A673 (cell line): ENCODE measurements around the gene TMEM40. TPM values are rescaled to one million over a fixed set of nuclear protein-coding genes. Genes with fewer than 3 reads are reported as not detected.

Source experiments
- BruUV-seq: library from RNA; stranded (reverse); fragments of 400-500 nt; replicated peaks from 2 replicates; lab custom pipeline; 2021; lab: Mats Ljungman, UMichigan
- CTCF ChIA-PET: fragments of 300-600 bp; sonication (Branson Sonifier 250); formaldehyde crosslinking; loops from one replicate; lab custom pipeline; 2022; ENCODE audit warnings: antibody characterized with exemption; lab: Charles Lee
- POLR2A ChIA-PET: fragments of 300-600 bp; sonication (Branson Sonifier 250); formaldehyde crosslinking; loops from one replicate; lab custom pipeline; 2022; ENCODE audit warnings: antibody characterized with exemption; ENCODE audit not compliant: low non-redundant PET; lab: Charles Lee
- DNase-seq: peaks from one replicate; pipeline ENCODE4 v3.0.0-alpha.2; 2015; ENCODE audit warnings: low spot score
- H3K27ac ChIP-seq: fragments of 200-600 bp; sonication (generic); 2 replicates; pipeline ENCODE4 v1.5.1; 2016; ENCODE audit warnings: mixed run types, low read depth, mild to moderate bottlenecking, mixed read lengths, antibody characterized with exemption, low read length; ENCODE audit not compliant: poor library complexity, severe bottlenecking
- H3K27me3 ChIP-seq: fragments of 200-600 bp; sonication (generic); replicated peaks from 2 replicates; pipeline ENCODE4 v1.6.1; 2017; ENCODE audit warnings: mixed run types, low read depth, mild to moderate bottlenecking, mixed read lengths, antibody characterized with exemption, low read length; ENCODE audit not compliant: insufficient read depth, poor library complexity
- H3K36me3 ChIP-seq: fragments of 200-600 bp; sonication (generic); 2 replicates; pipeline ENCODE4 v1.6.1; 2016; ENCODE audit warnings: mixed run types, mild to moderate bottlenecking, mixed read lengths, antibody characterized with exemption, low read length; ENCODE audit not compliant: insufficient read depth, poor library complexity, severe bottlenecking
- H3K4me1 ChIP-seq: fragments of 200-600 bp; sonication (generic); 2 replicates; pipeline ENCODE4 v1.6.1; 2017; ENCODE audit warnings: mixed run types, mild to moderate bottlenecking, mixed read lengths, antibody characterized with exemption, low read length; ENCODE audit not compliant: insufficient read depth, poor library complexity, severe bottlenecking
- H3K4me3 ChIP-seq: fragments of 200-600 bp; sonication (generic); 2 replicates; pipeline ENCODE4 v1.5.1; 2016; ENCODE audit warnings: low read depth, mixed run types, mild to moderate bottlenecking, mixed read lengths, low read length; ENCODE audit not compliant: poor library complexity, severe bottlenecking
- H3K9me3 ChIP-seq: fragments of 200-600 bp; sonication (generic); 2 replicates; pipeline ENCODE4 v1.6.1; 2016; ENCODE audit warnings: mixed run types, low read depth, mild to moderate bottlenecking, mixed read lengths, antibody characterized with exemption, low read length; ENCODE audit not compliant: poor library complexity, severe bottlenecking
- CTCF ChIP-seq: fragments of 300-800, 200-600 bp; sonication (generic); conservative IDR thresholded peaks from 2 replicates; pipeline ENCODE4 v1.5.1; 2017; ENCODE audit warnings: low read depth, mild to moderate bottlenecking, antibody characterized with exemption, low read length, moderate library complexity, mixed read lengths
- EZH2 ChIP-seq: fragments of 200-600 bp; sonication (generic); IDR thresholded peaks from 2 replicates; pipeline ENCODE4 v1.6.1; 2017; ENCODE audit warnings: borderline replicate concordance, low read depth, mild to moderate bottlenecking, mixed read lengths, antibody characterized with exemption, low read length; ENCODE audit not compliant: poor library complexity, severe bottlenecking
- intact Hi-C: fragments of 100-400 bp; cut with micrococcal nuclease; formaldehyde crosslinking; loops from one replicate; pipeline ENCODE4 v1.10.0; 2022; ENCODE audit not compliant: unreplicated experiment
- total RNA-seq: library from RNA; stranded (reverse); gene quantifications from 2 replicates; pipeline ENCODE4 v1.2.3, GENCODE V29; 2021

Gene TMEM40
- total RNA-seq, 1 experiment from 2014 or later = not detected

- H3K4me3 ChIP-seq = no peak overlapping the region
- ChIA-PET CTCF (no interaction called here), POLR2A (no interaction called here)
- no peaks in the 10 kb centered on the region for H3K27me3 ChIP-seq
- no TSS peak for BruUV-seq
- H3K9me3 ChIP-seq = no peaks in the 10 kb centered on the region
- intact Hi-C loops = no loop called here
- TF ChIP-seq EZH2 (no peak), CTCF (no peak)
- DNase-seq = no peak
- no peaks in the 10 kb centered on the region for H3K4me1 ChIP-seq
- no peaks in the 10 kb centered on the region for H3K36me3 ChIP-seq
- no peak overlapping the region for H3K27ac ChIP-seq
Observed at GRCh38 chr3:12737833-12738232, 21.2 kb downstream of the TMEM40 start.

DNA sequence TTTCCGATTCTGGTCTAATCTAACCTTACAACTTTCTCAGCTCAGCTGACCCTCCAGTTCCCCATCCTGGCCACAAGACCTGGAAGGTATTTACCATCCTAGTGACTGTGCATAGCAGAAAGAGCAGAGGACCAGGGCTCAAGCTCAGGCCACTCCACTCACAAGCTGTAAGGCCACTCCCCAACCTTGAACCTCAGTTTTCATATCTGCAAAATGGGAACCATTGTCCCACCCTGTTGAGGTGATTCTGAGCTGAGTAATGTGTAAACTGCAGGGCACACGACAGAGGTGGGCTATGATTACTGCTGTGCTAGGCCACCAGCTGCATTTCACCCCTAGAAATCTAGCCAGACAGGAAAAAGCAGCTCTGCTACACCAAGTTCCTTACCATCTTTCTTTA is 21.7 kb downstream of the TMEM40 start:
- BruUV-seq = no TSS peak
- Histone ChIP-seq H3K36me3 (no peaks in the 10 kb centered on the region), H3K9me3 (no peaks in the 10 kb centered on the region), H3K4me3 (no peak overlapping the region), H3K27me3 (no peaks in the 10 kb centered on the region), H3K4me1 (no peaks in the 10 kb centered on the region), H3K27ac (no peak overlapping the region)
- TF ChIP-seq EZH2 = no peak
- TF ChIP-seq CTCF = no peak
- POLR2A ChIA-PET = no interaction called here
- intact Hi-C loops = no loop called here
- CTCF ChIA-PET = no interaction called here
- no peak for DNase-seq

DNA sequence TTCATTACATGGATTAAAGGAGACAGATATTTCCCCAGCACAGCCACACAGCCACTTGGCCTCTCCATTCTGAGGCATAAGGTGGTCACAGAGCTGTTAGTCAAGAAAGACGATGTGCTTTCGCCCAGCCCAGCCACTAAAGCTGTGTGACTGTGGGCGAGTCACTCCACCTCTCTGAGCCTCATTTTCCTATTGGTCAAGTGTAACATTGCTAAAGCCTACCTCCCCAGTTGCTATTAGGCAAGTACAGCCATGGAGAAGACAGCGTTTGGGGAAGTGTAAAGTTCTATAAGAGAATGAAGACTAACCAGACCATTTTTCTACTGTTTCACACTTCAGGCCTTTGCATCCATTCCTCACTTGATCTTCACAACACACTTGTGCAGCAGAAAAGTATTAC is 24.1 kb downstream of the TMEM40 start:
- intact Hi-C loops = no loop called here
- TF ChIP-seq EZH2 (no peak), CTCF (no peak)
- Histone ChIP-seq H3K27ac (no peak overlapping the region), H3K4me1 (no peaks in the 10 kb centered on the region), H3K9me3 (no peaks in the 10 kb centered on the region), H3K36me3 (no peaks in the 10 kb centered on the region), H3K27me3 (no peaks in the 10 kb centered on the region), H3K4me3 (no peak overlapping the region)
- ChIA-PET CTCF (interaction anchor here (0.6 kb wide), 1 partner anchor 18 kb away, joined by 3 read pairs; no protein-coding TSS in a partner anchor), POLR2A (no interaction called here)
- no TSS peak for BruUV-seq
- no peak for DNase-seq
